Globus pallidus (tissue), 1 donor: ENCODE results near the gene DHRS12.

Experiments used
- DNase-seq: peaks from one replicate; pipeline ENCODE4 v3.0.0-alpha.2; 2015; ENCODE audit warnings: low spot score

DHRS12 gene

DNA sequence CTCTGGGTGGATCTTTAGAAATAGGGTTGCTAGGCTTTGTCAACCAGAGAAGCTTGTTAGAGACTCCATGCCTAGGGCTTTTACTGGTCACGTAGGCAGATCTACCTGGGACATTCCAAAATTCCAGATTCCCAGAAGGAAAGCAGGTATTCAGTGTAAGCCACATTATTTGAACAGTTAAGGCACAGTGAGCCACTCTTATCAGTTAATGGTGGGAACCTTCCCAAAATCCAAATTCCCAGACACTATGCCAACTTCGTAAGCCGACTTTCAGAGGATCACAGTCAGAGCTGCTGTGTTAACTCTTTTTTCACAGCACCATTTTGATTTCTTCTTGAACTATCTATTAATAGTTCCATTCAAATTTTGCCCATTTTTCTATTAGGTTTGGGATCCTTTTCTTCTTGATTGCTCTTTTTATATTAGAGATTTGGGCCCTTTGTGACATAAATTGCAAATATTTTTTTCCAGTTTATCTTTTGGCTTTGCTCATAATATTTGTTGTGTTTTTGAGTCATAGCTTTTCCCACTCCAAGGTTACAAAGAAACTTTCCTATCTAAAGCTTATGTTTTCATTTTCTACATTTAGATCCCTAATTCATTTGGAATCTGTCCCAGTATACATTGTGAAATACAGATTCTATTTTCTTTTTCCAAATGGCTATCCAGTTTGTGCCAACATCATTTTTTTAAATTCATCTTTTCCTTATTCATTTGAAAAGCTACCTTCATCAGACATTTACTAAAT is 77.3 kb downstream of the DHRS12 start:
- no peak for DNase-seq

DNA sequence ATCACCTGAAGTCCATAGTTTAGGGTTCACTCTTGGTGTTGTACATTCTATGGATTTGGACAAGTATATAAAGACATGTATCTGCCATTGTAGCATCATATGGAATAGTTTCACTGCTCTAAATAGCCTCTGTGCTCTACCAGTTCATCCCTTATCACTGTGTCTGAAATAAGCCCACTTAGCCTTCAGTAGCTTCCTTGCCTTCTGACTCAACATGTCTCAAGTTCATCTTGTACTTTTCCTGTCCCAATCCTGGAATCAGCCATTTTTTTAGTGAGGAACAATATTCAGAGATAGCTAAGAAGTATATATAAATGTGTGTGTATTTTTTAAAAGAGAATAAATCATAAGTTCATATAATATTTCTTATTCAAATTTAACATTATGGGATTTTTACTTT is 79.2 kb downstream of the DHRS12 start:
- DNase-seq, result no peak

DNA sequence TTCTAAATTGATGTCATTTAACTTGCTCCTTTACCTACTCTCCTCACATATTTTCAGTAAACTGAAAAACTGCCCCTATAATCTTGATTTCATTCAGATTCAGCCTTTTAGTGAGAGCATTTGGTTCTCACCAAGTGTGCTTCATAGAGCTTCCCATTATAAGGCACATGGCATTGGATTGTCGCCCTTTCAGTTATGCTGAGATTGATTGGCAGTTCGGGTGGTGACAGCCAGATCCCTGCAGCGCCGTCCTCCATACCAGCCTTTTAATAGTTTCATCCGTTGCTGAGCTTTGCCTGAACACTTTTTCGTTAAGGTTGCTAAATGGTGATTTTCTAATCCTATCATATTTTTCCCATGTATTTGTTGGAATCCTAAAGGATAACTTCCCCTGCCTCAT is 80.4 kb downstream of the DHRS12 start:
- DNase-seq, result peak; percentile 77

DNA sequence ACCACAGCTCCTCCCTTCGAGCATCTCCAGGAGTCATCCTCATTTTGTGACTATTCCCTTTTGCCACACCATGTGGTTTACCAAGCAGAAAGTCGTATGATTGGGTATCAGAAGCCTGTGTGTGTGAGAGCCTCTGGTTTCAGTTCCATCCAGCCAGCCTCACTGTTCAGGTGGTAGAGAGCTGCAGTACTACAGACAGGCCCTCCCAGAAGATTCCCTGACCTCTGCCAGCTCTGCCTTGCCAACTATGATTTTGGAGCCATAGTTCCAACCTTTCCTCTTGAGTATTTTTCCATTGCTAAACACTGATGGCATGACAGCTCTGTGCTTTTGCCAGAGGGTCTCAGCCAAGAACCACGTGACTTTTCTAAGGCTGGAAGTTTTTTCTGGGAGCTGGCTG is 82.5 kb downstream of the DHRS12 start:
- peak; percentile 51 for DNase-seq

DNA sequence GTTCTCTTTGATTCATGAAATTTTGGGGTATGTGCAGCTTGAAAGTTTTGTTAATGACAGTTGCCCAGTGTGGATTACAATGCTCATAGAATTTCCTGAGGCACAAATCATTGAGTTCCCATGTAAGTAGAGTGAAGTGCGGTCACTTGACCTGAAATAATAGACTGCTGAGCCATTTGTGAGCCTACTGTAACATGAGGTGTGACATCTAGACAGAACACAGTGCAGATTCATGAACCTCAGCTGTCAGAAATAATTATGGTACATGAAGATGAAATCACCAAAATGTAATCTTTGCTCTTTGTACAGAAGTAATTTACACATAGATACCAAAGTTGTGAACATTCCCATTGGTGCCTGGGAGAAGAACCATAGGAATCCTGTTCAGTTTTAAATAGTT is 84.6 kb downstream of the DHRS12 start:
- no peak for DNase-seq
